Measurements from ENCODE around the gene MACROD1. TPM values are rescaled to one million over a fixed set of nuclear protein-coding genes. Genes with fewer than 3 reads are reported as not detected.

The MACROD1 gene
- total and polyA plus RNA-seq, 10 donors, result 5.1 to 20.3 (median 7.8) TPM

DNA sequence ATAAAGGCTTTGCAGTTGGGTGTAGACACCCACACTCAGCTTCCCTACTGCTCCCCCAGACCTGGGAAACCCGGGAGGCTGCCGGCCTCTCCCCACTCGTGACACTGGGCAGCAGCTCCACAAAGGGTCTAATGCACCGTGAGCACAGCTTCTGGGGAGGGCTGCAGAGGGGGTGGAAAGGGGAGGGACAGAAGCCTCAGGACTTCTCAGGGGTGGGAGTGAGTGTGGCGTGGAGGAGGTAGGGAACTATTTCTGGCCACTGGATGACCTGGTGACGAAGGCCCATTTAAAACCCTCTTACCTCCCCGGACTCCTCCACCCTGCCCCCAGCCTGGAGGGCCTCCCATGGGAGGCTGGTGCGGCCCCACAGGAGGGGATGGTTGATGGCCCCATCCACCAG, 56.6 kb downstream of the MACROD1 start:
- Histone ChIP-seq H3K4me1 (no peaks in the 10 kb centered on the region), H3K36me3 (no peaks in the 10 kb centered on the region), H3K4me3 (no peak overlapping the region), H3K9me3 (no peaks in the 10 kb centered on the region), H3K27me3 (replicated peaks in 1 of 7) (no peaks in the 10 kb centered on the region), H3K27ac (no peak overlapping the region)
- intact Hi-C loops (cut with DNase I; ENCODE audit: low total_unique reads), result no loop called here
- no peak for TF ChIP-seq POLR2A (IDR thresholded peaks at IDR 0.05)
- TF ChIP-seq POLR2AphosphoS5 (IDR thresholded peaks at IDR 0.05), result no peak
- TF ChIP-seq, protein P1, sequence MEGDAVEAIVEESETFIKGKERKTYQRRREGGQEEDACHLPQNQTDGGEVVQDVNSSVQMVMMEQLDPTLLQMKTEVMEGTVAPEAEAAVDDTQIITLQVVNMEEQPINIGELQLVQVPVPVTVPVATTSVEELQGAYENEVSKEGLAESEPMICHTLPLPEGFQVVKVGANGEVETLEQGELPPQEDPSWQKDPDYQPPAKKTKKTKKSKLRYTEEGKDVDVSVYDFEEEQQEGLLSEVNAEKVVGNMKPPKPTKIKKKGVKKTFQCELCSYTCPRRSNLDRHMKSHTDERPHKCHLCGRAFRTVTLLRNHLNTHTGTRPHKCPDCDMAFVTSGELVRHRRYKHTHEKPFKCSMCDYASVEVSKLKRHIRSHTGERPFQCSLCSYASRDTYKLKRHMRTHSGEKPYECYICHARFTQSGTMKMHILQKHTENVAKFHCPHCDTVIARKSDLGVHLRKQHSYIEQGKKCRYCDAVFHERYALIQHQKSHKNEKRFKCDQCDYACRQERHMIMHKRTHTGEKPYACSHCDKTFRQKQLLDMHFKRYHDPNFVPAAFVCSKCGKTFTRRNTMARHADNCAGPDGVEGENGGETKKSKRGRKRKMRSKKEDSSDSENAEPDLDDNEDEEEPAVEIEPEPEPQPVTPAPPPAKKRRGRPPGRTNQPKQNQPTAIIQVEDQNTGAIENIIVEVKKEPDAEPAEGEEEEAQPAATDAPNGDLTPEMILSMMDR (IDR thresholded peaks at IDR 0.05 in 8 of 11, conservative IDR thresholded peaks at IDR 0.05 in 3 of 11), result no peak
- WGBS, 5 donors, result 78 to 90% (median 88%) methylated on average over 7 to 8 of the region's 8 CpGs
- no peak for DNase-seq

DNA sequence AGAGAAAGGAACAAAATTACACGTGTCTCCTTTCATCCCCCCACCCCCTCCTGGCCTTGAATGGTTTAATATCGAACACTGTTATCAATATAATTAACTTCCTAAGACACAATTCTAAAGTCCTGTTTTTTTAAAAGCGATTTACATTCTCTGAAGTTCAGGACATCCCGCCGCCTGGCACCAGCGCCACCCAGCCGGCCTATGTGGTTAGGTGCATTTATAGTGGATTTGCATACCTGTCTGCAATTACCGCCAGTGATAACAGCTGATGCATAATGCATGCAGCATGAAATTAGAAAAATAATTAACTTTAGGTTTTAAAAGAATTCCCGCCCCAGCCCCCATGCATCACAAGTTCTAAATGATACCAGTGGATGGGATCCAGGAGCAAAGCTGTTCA, 58.6 kb downstream of the MACROD1 start:
- DNase-seq, result no peak
- no peak overlapping the region for H3K27ac ChIP-seq
- H3K9me3 ChIP-seq, result no peaks in the 10 kb centered on the region
- no peaks in the 10 kb centered on the region for H3K4me1 ChIP-seq
- H3K27me3 ChIP-seq (replicated peaks in 1 of 7), result no peaks in the 10 kb centered on the region
- H3K4me3 ChIP-seq, result no peak overlapping the region
- H3K36me3 ChIP-seq, result no peaks in the 10 kb centered on the region
- intact Hi-C loops (cut with DNase I; ENCODE audit: low total_unique reads), result no loop called here
- TF ChIP-seq, protein P1 (IDR thresholded peaks at IDR 0.05 in 8 of 11, conservative IDR thresholded peaks at IDR 0.05 in 3 of 11), result no peak
- TF ChIP-seq POLR2A (IDR thresholded peaks at IDR 0.05) (no peak), POLR2AphosphoS5 (IDR thresholded peaks at IDR 0.05) (no peak)
- 66 to 84% (median 79%) methylated on average over 9 of the region's 9 CpGs for WGBS, 5 donors

DNA sequence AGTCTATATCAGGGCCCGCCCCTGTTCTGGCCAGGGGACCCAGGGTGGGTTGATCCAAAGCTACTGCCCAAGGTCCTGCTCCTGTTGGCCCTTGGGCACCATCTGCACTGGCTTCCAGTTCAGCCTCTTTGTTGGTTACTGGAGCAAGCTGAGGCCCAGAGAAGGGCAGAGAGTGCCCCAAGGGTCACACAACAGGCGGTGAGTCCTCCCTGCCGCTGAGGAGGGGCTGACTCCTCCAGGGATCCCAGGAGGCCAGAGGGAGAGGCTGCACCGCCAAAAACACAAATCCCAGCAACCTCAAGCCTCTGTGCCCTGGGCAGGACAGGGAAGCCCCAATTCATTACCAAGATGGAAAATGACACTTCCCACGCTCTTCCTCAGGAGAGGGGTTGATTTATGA, 61.3 kb downstream of the MACROD1 start:
- Histone ChIP-seq H3K9me3 (no peaks in the 10 kb centered on the region), H3K4me1 (no peaks in the 10 kb centered on the region), H3K36me3 (no peaks in the 10 kb centered on the region), H3K4me3 (no peak overlapping the region), H3K27me3 (replicated peaks in 1 of 7) (no peaks in the 10 kb centered on the region), H3K27ac (no peak overlapping the region)
- TF ChIP-seq, protein P1 (IDR thresholded peaks at IDR 0.05 in 8 of 11, conservative IDR thresholded peaks at IDR 0.05 in 3 of 11), result no peak
- TF ChIP-seq POLR2A (IDR thresholded peaks at IDR 0.05) (no peak), POLR2AphosphoS5 (IDR thresholded peaks at IDR 0.05) (no peak)
- WGBS, 5 donors, result 88 to 96% (median 92%) methylated on average over 4 to 5 of the region's 5 CpGs
- DNase-seq, result no peak
- intact Hi-C loops (cut with DNase I; ENCODE audit: low total_unique reads), result no loop called here

DNA sequence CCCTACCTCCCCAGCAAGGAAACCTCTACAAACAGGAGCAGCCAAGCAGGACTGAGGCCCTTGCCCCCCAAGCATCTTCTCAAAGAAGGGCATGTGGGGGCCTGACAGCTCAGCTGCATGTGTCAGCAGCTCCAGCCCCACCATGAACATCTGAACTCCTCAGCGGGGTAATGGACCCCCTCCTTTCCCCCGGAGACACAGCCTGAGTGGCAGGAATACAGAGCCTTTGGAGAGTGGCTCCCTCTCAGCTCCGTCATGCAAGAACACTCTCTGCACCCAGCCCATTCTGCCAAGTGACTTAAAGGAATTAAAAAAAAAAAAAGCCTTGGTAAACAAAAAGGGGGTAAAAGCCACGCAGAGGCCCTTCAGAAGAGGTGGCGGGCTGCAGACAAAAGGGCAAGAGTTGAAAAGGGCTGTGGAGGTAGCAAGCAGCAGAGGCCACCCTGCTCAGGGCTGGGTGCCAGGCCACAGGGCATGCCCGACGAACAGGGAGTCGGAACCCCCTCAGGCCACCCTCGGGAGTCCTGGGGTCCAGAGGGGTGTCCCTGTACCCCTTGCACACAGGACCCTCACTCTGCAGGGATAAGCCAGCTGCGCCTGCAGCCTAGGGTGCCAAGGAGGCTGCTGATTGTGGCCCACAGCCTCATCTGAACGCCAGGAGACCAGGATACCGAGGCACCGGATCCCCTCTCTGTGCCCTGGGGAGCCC, 62.5 kb downstream of the MACROD1 start:
- no peaks in the 10 kb centered on the region for H3K36me3 ChIP-seq
- TF ChIP-seq POLR2AphosphoS5 (IDR thresholded peaks at IDR 0.05), result no peak
- TF ChIP-seq POLR2A (IDR thresholded peaks at IDR 0.05), result no peak
- TF ChIP-seq, protein P1 (IDR thresholded peaks at IDR 0.05 in 8 of 11, conservative IDR thresholded peaks at IDR 0.05 in 3 of 11), result no peak
- DNase-seq, result no peak

More for the DNA sequence above, 62.5 kb downstream of the MACROD1 start:
- no peaks in the 10 kb centered on the region for H3K4me1 ChIP-seq
- H3K27ac ChIP-seq, result no peak overlapping the region
- no peaks in the 10 kb centered on the region for H3K27me3 ChIP-seq (replicated peaks in 1 of 7)
- no peak overlapping the region for H3K4me3 ChIP-seq
- intact Hi-C loops (cut with DNase I; ENCODE audit: low total_unique reads), result no loop called here
- WGBS, 5 donors, result 83 to 98% (median 90%) methylated on average over 11 to 13 of the region's 13 CpGs
- no peaks in the 10 kb centered on the region for H3K9me3 ChIP-seq

Data from spleen (tissue), 11 donors.